ENCODE measurements around the gene RNF207. TPM values are rescaled to one million over a fixed set of nuclear protein-coding genes. Genes with fewer than 3 reads are reported as not detected.

RNF207 gene
- total and polyA plus RNA-seq, 2 donors (not counting 3 experiments of a cell fraction or from before 2014, with no cell fraction given) = 3.2 to 8.2 TPM

- DNase-seq (ENCODE audit: low read depth, low spot score) (no peak), FAIRE-seq (no peak)
- BruUV-seq (replicated peaks) = no TSS peak
- Histone ChIP-seq H3K9ac (replicated peaks; ENCODE audit: extremely low read depth, insufficient read depth, low read length) (no peak overlapping the region), H3K9me3 (replicated peaks; ENCODE audit: control insufficient read depth, insufficient read depth, low read length) (no peaks in the 10 kb centered on the region), H3K27ac (ENCODE audit: insufficient read depth, low read depth, low read length) (no peak overlapping the region), H3K4me3 (replicated peaks in 1 of 3; ENCODE audit: insufficient read depth in 1 of 3, low read depth in 1 of 3, low read length in 3 of 3) (no peak overlapping the region), H3K9me1 (replicated peaks; ENCODE audit: control insufficient read depth, extremely low read depth, insufficient read depth, low read length) (no peaks in the 10 kb centered on the region), H3K79me2 (ENCODE audit: control insufficient read depth, insufficient read depth, low read length) (peaks cover 20% of the 10 kb centered on the region), H3K4me2 (ENCODE audit: insufficient read depth, low read length) (no peak overlapping the region), H3K27me3 (ENCODE audit: control insufficient read depth in 2 of 2, insufficient read depth in 2 of 2, low read length in 2 of 2) (peaks cover 14 to 17% of the 10 kb centered on the region in 2 experiments), H3K4me1 (ENCODE audit: control insufficient read depth, extremely low read depth, insufficient read depth, low read length) (no peaks in the 10 kb centered on the region), H2AFZ (ENCODE audit: low read depth, low read length) (no peak overlapping the region), H4K20me1 (replicated peaks; ENCODE audit: control insufficient read depth, extremely low read depth, insufficient read depth, low read length) (peaks cover 7% of the 10 kb centered on the region), H3K36me3 (ENCODE audit: control insufficient read depth in 2 of 2, extremely low read depth in 1 of 2, insufficient read depth in 2 of 2, low read length in 2 of 2) (peaks cover 11 to 25% of the 10 kb centered on the region in 2 experiments)
- intact Hi-C loops (cut with micrococcal nuclease) (loop anchor here (1.0 kb wide), 2 partner anchors 77 to 132 kb away; no protein-coding TSS in a partner anchor), dilution Hi-C loops (cut with MboI; ENCODE audit: extremely low pct_ligation_motif_present, low sequenced_read_pairs) (no loop called here)
- TF ChIP-seq MYC (IDR thresholded peaks at IDR 0.05; ENCODE audit: low read depth, low read length) (no peak), CTCF (IDR thresholded peaks at IDR 0.05; ENCODE audit: extremely low read depth in 1 of 2, insufficient read depth in 1 of 2, low read depth in 1 of 2, low read length in 2 of 2) (no peak), JUN (IDR thresholded peaks at IDR 0.05; ENCODE audit: borderline replicate concordance, insufficient read depth, insufficient read length, low read depth) (no peak), FOS (IDR thresholded peaks at IDR 0.05; ENCODE audit: borderline replicate concordance, insufficient read depth, low read length) (no peak), POLR2AphosphoS5 (IDR thresholded peaks at IDR 0.05; ENCODE audit: insufficient read depth, low read depth, low read length) (no peak)
- CTCF ChIA-PET = interaction anchor here (0.6 to 3.2 kb wide), 15 partner anchors 8 to 253 kb away, joined by 3 to 19 read pairs (median 5); partner anchors contain the start of gene RPL22
- POLR2A ChIA-PET = no interaction called here
Observed at GRCh38 chr1:6185151-6185550, 20.8 kb upstream of the RNF207 start.

Data from endothelial cell of umbilical vein (primary cell).